T1000 (cell line): ENCODE data around the gene PHACTR1.
"Not testable (repeated sequence)": the region's sequence is repeated elsewhere in the genome, so short reads cannot be mapped to it uniquely, and the experiment has no call there.

Source experiments
- DNase-seq: peaks from one replicate; lab custom pipeline; 2025; ENCODE audit warnings: mixed read lengths; lab: John Stamatoyannopoulos, UW

The PHACTR1 gene

DNA sequence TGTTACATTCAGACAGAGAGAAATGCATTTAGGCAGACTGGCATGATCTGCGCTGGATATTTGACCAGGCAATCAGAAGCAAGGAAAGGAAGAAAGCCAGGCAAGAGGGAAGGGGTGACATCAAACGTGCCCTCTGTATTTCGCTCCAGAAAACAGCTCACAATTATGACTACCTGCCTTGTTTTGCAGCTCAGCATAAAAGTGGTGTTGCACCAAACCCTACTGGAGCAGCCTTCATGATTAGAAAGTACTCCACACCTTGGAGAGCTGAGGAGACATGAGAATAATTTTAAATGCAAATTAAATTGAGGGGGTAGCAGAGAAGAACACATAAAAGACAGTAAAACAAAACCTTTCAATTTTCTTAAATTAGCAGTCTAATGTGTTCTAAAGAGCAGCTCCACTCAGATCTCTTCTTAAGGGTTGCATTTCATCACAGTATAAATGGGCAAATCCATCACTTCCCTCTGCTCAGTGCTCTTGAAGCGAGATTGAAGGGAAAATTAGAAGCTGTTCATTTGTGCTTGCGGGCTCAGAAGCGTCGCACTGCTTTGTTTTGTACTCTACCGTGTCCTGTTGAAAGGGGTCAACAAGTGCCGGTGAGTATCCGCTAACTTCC, at the start of gene PHACTR1:
PHACTR1 (plus strand) TSS at position 470 of the 619 bp plus-strand sequence.
- DNase-seq = no peak

- no peak for DNase-seq
Observed at GRCh38 chr6:12666886-12667285, 49.7 kb upstream of the PHACTR1 start.

- DNase-seq = no peak
Observed at GRCh38 chr6:12675931-12676330, 40.6 kb upstream of the PHACTR1 start.

DNA sequence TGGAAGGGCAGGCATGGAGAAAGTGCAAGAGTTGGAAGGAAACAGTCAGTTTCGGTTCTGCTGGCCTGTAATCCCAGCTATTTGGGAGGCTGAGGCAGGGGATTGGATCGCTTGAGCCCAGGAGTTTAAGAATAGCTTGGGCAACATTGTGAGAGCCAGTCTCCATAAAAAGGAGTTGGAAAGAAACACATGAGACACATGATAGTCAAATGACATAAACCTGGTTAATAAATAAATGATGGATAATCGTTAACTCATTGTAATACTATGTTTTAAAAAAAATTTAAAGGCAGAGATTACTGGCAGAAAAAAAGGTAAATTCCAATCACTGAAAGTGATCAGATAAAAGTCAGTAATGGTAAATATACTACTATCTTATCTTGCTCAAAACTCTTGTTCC, 37.2 kb upstream of the PHACTR1 start:
- no peak for DNase-seq

DNA sequence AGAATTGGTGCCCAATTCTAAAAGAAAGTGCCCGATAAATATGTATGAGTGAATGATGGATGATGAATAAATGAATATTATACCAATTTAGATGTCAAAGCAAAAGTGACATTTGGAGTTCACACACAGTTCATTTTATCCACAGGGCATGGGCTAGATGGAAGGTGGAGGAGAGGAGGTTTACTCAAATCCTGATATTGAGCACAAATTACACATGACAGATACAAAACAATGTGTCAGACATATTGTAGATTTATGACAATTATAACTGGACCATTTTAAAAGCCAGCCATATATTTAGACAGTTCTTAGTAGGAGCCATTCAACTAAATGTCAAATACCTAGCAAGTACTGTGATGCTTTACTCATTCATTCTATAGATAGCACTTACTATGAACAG, 23.4 kb upstream of the PHACTR1 start:
- DNase-seq = no peak

DNA sequence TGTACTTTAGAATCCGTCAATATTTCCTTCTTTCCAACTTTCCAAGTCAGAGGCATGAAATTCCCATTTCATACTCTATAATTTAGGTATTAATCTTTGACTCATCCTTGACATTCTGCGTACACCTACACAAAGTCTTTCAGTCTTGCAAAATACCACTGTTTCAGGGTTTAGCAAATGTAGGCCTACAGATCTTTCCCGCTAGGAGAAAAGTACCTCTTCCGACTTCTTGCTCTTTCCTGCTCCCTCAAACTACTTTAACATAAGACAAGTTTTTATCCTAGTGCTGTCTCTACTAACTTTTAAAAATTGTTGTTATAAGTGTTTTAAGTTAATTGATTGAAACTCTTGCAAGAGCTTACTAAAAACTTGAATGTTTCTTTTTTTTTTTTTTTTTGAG, 18.3 kb upstream of the PHACTR1 start:
- DNase-seq = no peak

DNA sequence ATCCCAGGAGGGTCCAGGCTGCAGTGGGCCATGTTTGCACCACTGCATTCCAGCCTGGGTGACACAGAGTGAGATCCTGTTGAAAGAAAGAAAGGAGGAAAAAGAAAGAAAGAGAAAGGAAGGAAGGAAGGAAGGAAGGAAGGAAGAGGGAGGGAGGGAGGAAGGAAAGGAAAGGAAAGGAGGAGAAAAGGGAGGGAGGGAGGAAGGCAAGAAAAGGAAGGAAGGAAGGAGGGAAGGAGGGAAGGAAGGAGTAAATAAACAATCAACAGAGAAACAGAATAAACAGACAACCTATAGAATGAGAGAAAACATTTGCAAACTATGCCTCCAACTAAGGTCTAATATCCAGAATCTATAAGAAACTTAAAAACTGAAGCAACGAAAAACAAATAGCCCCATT, 11.6 kb upstream of the PHACTR1 start:
- DNase-seq = no peak

DNA sequence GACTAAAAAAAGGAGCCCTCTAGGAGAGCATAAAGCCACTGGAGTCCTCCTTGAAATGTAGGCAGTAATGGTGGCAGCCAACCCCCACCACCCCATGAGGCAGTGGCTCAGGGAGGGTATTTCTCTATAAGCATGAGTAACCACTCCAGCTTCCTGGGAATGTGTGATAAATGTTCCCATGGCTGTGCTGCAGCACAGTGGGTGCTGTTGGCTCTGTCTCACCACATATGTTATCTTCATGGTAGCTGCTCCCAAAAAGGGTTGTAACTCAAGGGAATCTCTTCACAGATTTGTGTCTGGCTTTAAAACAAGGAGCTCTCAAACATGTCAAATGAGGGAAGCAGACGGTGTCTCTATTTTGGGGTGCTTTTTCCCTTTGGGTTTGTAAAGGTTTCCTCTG, 7.5 kb upstream of the PHACTR1 start:
- no peak for DNase-seq

DNA sequence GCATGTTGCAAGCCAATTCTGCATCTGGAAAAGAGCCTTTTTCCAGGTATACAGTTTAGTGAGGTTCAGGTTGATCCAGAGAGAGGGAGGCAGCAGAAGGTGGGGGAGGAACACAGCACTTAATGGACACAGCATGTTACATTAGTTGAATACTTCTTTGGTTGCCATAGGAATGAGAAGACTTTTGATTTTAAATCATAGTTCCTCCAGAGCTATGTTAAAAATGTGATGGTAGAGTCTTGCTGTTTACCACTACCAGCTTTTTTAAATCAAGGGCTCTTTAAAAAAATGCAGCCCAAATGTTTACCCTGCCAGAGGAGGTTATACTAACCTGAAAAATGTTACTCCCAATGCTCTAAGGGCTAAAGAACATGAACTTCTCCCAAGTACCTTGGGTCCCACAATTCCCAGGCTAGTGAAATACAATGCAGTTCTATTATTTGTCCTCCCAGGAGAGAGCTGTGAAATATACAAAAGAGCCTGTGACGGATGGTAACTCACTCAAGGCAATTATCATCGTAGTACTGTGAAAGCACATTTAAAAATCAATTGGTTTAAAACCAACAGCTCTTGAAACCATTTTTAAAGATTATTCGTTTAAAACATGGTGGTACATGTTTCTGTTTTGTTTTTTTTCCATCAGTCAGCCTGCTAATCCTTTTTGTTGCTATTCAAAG, 6.9 kb upstream of the PHACTR1 start:
- no peak for DNase-seq

GRCh38 chr6:12710921-12711320, 5.6 kb upstream of the PHACTR1 start:
- DNase-seq = no peak

DNA sequence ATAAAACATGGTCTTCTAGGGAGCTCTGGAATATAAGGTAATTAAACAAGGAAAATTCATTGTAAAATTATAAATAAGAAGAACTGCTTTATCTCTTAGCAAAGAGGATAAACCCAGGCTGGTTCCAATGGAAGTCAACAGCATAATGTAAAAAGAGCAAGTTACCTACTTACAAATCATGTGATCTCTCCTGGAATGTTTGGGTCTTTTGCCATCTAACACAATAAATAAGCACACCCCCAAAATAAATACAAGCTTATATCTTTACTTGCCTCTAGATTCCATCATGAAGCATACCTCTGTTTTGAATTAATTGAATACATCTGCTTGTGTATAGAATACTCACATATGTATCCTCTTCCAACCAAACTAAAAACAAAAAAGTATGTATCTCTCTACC, 2.5 kb upstream of the PHACTR1 start:
- no peak for DNase-seq

- no peak for DNase-seq
Observed at GRCh38 chr6:12715437-12715836, 1.1 kb upstream of the PHACTR1 start.

DNA sequence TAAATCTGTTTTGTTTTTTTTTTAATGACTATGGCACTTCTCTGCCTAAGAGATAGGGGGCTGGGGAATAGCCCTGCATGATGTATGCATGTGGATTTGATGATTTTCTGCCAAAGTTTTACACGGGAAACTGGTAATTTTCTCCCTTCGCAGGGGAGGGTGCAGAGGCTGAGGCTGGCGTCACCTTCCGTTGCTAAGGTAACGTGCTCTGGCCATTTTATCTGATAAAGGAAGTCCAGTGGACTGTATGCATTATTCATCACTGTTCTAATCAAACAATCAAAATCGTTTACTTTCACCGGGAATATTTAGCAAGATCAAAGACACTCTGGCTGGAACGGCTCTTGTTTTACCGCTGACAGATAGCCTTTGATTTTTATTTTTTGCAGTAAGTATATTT, 789 bp downstream of the PHACTR1 start:
- no peak for DNase-seq

GRCh38 chr6:12718015-12718414, 1.4 kb downstream of the PHACTR1 start:
- no peak for DNase-seq

DNA sequence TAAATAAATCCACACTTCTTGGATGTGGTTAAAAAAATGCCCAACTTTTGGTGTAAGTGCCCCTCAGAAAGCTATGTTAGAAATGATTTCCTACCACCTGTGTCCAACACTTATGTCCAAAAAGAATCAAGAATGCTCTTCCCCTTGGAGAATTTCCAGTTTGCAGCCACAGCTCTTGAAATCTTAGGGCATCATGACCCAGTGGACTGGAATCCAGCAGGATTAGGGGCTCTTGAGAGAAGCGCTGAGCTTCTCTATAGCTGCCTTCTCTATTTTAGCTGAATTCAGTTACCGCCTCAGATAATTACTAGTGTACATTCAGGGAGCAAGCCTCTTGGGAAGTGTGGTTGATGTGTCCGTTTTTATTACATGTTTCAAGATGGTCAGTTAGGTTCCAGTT, 2.5 kb downstream of the PHACTR1 start:
- DNase-seq = no peak

GRCh38 chr6:12720310-12720709, 3.7 kb downstream of the PHACTR1 start:
- DNase-seq = no peak

DNA sequence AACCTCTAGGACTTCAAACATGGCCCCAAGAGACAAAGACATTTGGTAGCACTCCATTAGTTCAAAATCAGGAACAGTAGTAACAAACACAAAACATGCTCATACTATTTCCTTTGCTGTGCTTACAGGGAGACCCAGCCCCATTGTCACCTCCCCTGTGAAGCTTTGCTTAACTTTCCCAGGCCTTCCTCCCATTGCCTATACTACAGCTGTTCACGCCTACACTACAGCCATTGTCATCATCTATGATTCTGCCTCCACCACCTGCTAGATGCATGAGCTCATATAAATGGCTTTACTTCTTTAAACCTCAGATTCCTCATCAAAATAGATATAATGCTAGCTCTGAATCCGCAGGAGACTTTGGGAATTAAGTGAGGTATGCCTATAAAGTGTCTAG, 8.7 kb downstream of the PHACTR1 start:
- no peak for DNase-seq

- DNase-seq = no peak
Observed at GRCh38 chr6:12729467-12729866, 12.9 kb downstream of the PHACTR1 start.

DNA sequence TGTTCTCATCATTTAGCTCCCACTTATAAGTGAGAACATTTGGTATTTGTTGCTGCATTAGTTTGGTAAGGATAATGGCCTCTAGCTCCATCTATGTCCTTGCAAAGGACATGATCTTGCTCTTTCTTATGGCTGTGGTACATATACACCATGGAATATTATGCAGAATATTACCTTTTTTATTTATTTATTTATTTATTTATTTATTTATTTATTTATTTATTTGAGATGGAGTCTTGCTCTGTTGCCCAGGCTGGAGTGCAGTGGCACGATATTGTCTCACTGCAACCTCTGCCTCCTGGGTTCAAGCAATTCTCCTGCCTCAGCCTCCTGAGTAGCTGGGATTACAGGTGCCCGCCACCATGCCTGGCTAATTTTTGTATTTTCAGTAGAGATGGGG, 14.2 kb downstream of the PHACTR1 start:
- DNase-seq = not testable (repeated sequence)

GRCh38 chr6:12733876-12734275, 17.3 kb downstream of the PHACTR1 start:
- DNase-seq = no peak

DNA sequence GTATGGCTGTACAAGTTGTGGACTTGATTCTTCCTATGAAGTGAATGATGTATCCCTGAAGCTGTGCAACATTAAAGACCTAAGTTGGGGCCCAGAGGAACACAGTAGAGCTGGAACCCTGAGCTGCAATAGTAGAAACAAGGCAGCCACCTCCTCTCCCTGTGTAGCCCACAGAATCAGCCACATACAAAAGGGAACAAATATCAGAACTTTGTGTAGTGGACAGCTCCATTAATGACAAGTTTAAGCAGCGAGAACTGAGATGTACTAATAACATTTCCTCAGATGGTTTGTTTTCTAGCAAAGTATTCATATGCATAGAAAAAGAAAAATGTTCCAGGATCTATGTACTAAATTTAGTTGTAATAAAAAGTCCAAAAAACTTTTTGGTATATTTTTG, 19.2 kb downstream of the PHACTR1 start:
- DNase-seq = no peak

DNA sequence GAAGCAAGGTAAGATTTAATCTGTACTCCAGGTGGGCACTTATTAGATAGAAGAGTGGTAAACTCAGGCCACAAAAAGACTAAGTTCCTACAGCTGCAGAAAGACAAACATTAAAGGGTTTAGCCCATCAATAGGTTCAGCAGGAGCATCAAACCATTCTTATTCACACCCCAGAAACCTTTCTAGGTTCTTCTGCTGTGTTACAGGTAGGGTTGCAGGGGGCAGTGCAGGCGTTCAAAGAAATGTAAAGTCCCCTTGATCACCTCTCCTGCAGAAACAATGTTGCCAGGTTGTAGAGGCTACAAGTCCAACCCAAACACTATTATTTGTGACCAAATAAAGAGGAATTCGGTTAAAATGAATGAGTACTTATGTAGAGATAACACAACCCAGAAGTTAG, 31.8 kb downstream of the PHACTR1 start:
- no peak for DNase-seq

GRCh38 chr6:12748815-12749521, 32.4 kb downstream of the PHACTR1 start:
- DNase-seq = no peak
